Adipose tissue (tissue), 3 donors: ENCODE data around the gene IFT88. TPM values are rescaled to one million over a fixed set of nuclear protein-coding genes. Genes with fewer than 3 reads are reported as not detected.
A peak's percentile ranks its signal among the peaks of the same experiment; 100 is the strongest.

Source experiments
- H3K27ac ChIP-seq: one replicate; pipeline ENCODE4 v1.5.1; 2013; ENCODE audit warnings: low read depth, low read length
- WGBS, 3 donors: extraction: QIAGEN DNeasy Blood & Tissue Kit; methylation state at CpG; one replicate each; pipeline ENCODE4 v1.1.7; 2013; 5-methylcytosine and 5-hydroxymethylcytosine counted together
- polyA plus RNA-seq, 3 donors: library from polyadenylated mRNA; stranded (reverse); fragments of 200-250 nt; gene quantifications; one replicate each; pipeline ENCODE4 v1.2.3, GENCODE V29; 2013
- donor health status: healthy with polysubstance abuse.
- donor health status: Bipolar disorder and iron deficiency.
- donor health status: healthy.

The IFT88 gene
- polyA plus RNA-seq, 3 donors: 4.4 to 13.0 (median 5.4) TPM

DNA sequence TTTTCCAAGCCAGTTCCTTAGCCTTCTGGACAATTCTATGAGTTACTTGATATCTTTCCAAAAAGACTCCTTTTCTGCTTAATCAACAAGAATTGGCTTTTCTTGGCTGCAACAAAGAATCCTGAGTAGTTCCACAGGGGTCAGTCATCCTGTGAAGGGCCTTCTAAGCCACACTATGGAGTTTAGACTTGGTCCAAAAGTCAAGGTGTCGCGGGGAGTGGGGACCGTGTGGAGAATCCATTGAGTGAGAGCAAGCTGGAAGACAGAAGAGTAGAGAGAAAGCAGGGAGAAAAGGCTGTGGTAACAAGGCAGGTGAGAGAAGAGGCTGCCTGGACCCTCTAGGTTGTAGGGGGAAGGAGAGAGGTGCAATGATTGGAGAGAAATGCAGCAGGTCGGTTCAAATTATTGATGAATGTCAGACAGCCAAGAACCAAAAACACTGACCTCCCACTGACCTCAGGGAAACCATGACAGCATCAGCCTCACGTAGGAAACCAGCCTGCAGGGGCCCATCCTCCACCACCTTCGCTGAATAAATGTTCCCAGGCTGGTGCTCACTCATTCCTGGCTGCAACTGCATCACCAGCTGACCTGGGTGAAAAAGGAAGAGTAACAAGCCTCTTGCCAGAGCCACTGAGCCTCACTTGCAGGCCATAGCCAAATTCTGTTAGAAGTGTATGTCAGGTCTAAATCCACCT is 7.1 kb upstream of the IFT88 start:
- 70 to 87% (median 78%) methylated on average over 6 of the region's 6 CpGs for WGBS, 3 donors
- no peak overlapping the region for H3K27ac ChIP-seq

DNA sequence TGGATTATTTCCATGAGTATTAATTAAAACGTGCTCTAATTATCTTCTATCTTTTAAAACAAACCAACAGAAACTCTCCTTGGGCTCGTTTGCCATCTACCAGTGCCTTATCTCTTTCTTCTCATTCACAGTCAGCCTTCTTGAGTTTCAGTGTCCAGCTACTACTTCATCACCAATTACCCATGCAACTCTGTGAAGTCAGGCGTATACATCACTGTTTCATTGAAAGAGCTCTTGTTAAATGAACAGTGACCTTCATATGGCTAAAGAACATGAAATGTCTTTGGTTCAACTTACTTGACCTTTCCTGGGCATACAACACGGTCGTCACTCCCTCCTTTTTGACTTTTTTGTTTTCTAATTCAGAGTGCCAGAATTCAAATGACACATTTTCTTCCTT is 5.2 kb upstream of the IFT88 start:
- 53 to 77% (median 74%) methylated on average over 5 of the region's 5 CpGs for WGBS, 3 donors
- no peak overlapping the region for H3K27ac ChIP-seq

DNA sequence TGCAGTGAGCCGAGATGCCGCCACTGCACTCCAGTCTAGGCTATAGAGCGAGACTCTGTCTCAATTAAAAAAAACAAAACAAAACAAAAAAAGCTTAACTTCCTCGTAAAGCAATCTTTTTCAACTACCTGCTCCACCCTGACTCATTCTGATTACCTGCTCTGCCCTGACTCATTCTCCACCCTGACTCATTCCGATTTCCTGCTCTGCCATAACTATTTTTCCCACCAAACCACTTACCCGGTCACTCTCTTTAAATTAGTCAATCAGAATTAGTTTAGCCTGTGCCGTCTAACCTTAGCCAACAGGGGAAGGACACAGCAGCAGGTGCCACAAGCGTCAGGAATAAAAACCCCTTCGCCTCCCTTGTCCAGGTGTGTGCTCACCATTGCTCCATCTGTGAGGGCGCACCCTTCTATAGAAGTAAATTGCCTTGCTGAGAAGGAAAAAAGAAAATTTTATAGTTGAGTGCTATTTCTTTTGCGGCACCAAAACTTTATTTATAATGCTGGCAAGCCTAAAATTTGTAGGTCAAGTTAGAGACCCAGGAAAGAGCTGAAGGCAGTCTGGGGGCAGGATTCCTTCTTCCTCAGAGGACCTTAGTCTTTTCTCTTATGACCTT is 1.7 kb upstream of the IFT88 start:
- WGBS, 3 donors: 93 to 96% (median 96%) methylated on average over 11 of the region's 11 CpGs

DNA sequence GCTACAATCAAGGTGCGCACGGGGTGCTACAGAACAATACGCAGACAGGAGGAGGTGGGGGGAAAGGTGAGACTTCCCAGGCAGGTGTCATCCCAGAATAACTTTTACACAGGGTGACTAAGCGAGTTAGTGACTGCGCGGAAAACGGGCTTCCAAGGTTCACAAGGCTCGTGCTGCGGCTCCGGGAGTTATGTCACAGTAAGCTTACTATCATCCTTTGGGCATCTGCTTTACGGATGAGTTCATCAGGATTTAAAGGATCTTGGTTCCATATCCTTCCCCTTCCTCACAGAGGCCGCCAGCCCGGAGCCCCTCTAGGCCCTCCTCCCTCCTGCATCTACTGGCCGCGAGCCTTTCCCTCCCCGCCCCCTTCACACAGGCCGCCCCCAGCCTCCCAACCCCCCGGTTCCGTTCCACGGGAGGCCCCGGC is 474 bp upstream of the IFT88 start:
- WGBS, 3 donors: 2 to 3% (median 2%) methylated on average over 18 to 21 of the region's 21 CpGs

More for the DNA sequence above, 1.7 kb upstream of the IFT88 start:
- no peak overlapping the region for H3K27ac ChIP-seq

DNA sequence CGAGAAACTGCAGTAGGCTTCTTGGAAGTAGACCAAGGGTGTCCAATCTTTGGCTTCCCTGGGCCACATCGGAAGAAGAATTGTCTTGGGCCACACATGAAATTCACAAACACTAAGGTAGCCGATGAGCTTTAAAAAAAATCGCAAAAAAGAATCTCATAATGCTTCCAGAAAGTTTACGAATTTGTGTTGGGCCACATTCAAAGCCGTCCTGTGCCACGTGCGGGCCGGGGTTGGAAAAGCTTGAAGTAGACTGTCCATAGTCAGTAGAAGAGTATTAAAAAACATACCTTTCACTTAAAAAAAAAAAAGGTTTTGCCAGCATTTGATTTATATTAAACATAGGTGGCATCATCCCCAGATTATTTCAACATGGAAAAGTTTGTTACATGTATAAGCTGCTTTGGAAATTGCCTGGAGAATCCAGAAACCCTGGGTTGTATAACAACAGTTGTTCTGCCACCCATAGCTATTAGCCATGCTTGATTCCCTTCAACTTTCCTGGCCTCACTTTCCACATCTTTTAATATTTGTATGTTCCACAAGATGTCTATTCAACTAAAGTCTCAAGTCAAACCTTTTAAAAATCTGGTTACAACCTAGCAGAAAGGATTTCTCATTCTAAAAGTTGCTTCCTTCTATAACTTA is 1.0 kb downstream of the IFT88 start:
- 12 to 38% (median 33%) methylated on average over 9 of the region's 9 CpGs for WGBS, 3 donors
- no peak overlapping the region for H3K27ac ChIP-seq

More for the DNA sequence above, 474 bp upstream of the IFT88 start:
- H3K27ac ChIP-seq: peak overlapping the region; percentile 60

DNA sequence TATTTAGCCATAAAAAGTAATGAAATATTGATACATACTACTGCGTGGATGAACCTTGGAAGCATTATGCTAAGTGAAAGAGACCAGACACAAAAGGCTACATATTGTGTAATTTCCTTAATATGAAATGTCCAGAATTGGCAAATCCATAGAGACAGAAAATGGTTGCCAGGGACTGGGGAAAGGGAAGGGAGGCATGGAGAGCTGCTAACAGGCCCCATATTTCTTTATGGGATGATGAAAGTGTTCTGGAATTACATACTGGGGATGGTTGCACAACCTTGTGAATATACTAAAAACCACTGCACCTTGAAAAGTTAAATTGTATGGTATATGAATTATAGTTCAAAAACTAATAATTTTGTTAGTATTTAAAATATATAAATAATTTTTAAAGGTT is 3.6 kb downstream of the IFT88 start:
- 53 to 95% (median 62%) methylated on average over 1 of the region's 1 CpG for WGBS, 3 donors
- no peak overlapping the region for H3K27ac ChIP-seq

DNA sequence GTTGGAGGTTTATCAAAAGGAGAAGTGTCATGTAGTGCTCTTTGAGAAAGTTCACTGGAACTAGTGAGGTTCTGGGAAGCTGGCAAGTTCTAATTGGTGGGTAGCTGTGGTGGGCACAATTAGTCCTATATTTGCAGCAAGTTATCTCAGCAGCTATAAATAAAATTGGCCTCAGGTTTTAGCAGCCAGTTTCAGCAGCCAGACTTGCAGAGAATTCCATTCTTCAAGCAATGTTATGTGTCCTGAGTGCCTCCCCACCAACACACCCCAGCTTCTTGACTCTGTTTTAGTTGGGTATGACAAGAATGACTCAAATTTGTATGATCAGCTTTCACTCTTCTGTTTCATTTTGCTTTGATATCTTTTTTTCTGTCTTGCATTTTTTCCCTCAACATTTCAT is 4.7 kb downstream of the IFT88 start:
- no peak overlapping the region for H3K27ac ChIP-seq

DNA sequence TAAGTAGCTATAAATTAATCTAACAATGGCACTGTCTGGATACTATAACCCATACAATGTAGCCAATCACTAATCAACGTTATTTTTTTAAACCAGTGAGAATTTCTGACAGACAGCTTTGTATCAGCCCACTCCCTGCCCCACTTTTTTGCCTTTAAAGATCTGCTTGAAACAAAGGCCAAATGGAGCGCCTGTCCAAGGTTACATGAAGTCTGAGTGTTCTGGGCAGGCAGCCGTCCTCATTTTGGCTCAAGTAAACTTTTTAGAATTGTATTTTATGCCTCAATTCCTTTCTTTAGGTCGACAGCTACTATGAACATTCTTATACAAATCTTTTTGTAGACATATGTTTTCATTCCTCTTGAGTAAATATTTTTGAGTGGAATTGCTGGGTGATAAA is 6.2 kb downstream of the IFT88 start:
- WGBS, 3 donors: 67 to 79% (median 74%) methylated on average over 4 of the region's 4 CpGs
- H3K27ac ChIP-seq: no peak overlapping the region

DNA sequence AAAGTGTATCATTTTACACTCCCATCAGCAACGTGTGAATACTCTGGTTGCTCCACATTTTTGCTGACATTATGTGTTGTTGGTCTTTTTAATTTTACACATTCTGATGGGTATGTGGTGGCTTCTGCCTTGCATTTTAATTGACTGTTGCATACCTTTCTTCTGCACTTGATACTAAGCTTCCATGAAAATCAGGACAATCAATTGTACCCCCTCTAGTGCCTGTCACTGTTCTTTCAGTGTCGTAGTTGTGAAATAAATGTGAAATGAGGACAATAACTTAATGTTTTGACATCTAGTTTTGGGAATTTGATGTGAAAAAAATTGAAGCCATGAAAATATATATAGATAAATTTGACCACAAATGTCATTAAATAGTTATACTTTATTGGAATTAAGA is 6.7 kb downstream of the IFT88 start:
- WGBS, 3 donors: 77 to 84% (median 78%) methylated on average over 2 of the region's 2 CpGs
- H3K27ac ChIP-seq: no peak overlapping the region

DNA sequence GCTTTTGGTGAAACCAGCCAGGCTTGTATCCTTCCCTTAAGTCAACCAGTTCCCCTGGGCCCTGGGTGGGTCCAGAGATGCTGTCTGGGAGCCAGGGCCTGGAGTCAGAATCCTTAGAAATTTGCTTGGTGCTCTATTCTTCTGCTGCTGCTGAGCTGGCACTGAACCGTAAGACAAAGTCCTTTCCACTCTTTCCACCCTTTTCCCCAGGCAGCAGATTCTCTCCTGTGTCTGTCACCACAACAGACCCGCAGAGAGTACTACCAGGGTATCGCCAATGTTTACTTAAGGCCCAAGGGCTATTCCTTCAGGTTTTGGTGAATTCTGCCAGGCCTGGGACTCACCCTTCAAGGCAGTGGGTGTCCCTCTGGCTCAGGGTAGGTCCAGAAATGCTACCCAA is 12.2 kb downstream of the IFT88 start:
- 86 to 97% (median 86%) methylated on average over 3 of the region's 3 CpGs for WGBS, 3 donors
- no peak overlapping the region for H3K27ac ChIP-seq

DNA sequence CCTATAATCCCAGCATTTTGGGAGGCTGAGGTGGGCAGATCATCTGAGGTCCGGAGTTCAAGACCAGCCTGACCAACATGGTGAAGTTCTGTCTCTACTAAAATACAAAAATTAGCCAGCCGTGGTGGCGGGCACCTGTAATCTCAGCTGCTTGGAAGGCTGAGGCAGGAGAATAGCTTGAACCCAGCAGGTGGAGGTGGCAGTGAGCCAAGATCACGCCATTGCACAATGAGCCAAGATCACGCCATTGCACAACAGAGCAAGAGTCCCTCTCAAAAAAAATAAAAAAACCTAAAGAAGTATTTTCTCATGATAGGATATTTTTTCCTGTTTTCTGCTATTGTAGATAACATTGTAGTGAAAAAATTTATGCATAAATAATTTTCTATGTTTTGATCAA is 13.3 kb downstream of the IFT88 start:
- WGBS, 3 donors: 73 to 86% (median 74%) methylated on average over 5 of the region's 5 CpGs
- no peak overlapping the region for H3K27ac ChIP-seq

DNA sequence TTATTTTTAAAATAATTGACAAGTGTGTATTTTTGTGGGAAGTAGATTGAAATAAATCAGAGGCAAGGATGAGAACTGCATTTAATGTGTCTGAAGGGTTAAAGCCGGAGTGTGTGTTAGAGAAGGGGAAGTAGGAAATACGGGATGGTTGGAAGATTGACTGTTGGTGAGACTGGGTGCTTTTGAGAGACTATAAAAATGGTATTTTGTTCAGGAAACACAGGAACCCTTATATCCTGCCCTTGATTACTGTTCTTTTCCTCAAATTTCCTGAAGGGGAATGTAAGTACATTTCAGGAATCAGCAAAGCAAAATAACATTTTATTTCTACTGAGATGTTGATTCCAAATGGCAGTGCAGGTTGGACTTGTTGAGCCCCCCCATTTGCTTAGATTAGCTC is 15.1 kb downstream of the IFT88 start:
- WGBS, 3 donors: 32 to 84% (median 36%) methylated on average over 2 of the region's 2 CpGs
- no peak overlapping the region for H3K27ac ChIP-seq

DNA sequence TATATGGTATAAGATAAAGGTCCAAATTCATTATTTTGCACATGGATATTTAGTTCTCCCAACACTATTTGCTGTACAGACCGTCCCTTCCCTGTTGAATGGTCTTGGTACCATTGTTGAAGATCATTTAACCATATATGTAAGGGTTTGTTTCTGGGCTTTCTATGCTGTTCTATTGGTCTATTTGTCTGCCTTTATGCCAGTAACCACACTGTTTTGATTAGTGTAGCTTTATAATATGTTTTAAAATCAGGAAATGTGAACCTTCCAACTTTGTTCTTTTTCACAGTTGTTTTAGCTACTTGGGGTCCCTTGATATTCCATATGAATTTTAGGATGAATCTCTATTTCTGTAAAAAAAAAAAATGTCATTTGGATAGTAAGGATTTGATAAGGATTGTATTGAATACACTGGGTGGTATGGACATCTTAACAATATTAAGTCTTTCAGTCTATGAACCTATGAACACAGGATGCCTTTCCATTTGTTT is 16.9 kb downstream of the IFT88 start:
- no peak overlapping the region for H3K27ac ChIP-seq
- 97 to 100% (median 100%) methylated on average over 1 of the region's 1 CpG for WGBS, 3 donors

DNA sequence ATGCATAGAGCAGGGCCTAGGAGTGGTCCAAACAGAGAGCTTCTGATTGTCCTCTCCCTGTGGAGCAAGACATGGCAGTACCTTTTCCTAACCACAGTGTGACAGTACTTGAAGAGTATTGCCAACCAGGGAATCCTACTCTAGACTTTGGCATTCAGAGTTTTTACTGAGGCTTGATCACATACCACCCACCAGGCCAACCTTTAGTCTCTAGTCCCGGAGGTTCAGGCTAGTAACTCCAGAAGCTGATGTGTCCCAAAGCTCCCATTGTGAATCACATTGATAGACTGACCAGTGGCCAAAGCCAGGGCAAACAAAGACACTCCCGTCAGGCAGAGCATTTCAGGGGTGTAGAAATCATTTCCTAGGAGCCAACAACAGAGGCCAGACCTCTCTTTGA is 18.4 kb downstream of the IFT88 start:
- H3K27ac ChIP-seq: no peak overlapping the region
- 96 to 100% (median 99%) methylated on average over 2 of the region's 2 CpGs for WGBS, 3 donors

DNA sequence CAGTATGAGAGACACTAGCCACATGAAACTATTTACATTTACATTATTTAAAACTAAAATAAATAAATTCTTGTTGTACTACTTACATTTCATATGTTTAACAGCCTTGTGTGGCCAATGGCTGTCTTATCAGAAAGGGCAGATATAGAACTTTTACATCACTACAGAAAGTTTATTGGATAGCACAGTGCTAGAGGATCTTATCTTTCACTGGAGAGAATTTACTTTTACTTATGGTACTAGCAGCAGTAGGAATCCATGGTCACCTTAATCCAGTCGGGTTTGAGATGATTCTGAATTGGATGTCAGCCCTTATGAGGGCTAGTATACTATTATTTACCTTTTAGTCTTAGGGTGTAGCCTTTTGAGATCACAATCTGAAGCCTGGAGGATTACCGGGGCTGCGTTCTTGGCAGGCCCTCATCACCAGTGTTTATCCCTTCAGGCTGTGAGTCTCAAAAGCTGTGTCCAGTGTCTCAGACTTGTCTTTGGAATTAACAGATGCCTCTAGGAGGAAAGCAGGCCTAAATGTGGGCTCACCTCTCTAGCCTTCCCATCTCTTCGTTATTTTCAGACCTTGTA is 21.7 kb downstream of the IFT88 start:
- no peak overlapping the region for H3K27ac ChIP-seq
- WGBS, 3 donors: 81 to 87% (median 86%) methylated on average over 4 of the region's 4 CpGs

DNA sequence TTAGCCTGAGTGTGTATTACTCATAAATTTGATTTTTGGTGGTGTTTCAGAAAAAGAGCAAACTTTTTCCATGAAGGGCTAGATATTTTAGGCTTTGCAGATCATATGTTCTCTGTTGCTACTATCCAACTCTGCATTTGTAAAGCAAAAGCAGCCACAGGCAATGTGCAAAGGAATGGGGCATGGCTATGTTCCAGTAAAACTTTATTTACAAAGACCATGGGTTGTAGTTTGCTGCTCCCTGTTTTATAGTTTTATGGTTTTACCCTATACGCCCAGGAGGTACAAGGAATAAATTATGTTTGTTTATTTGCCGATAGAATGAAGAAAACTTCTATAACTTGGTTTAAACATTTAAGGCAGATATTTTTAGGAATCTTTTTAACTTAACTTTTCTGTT is 23.6 kb downstream of the IFT88 start:
- 95 to 99% (median 97%) methylated on average over 2 of the region's 2 CpGs for WGBS, 3 donors

DNA sequence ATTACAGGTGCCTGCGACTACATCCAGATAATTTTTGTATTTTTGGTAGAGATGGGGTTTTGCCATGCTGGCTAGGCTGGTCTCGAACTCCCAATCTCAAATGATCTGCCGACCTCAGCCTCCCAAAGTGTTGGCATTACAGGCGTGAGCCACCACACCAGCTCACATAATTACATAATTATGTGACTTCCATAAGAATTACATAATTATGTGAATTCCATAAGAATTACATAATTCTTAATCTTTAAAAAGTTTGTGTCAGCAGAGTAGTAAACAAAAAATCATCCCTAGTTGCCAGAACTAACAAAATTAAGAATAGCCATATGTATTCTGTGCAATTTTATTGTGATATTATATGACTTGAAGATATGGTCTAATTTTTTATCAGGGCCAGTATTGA is 25.6 kb downstream of the IFT88 start:
- WGBS, 3 donors: 81 to 92% (median 91%) methylated on average over 4 of the region's 4 CpGs
- H3K27ac ChIP-seq: no peak overlapping the region

More for the DNA sequence above, 23.6 kb downstream of the IFT88 start:
- no peak overlapping the region for H3K27ac ChIP-seq

DNA sequence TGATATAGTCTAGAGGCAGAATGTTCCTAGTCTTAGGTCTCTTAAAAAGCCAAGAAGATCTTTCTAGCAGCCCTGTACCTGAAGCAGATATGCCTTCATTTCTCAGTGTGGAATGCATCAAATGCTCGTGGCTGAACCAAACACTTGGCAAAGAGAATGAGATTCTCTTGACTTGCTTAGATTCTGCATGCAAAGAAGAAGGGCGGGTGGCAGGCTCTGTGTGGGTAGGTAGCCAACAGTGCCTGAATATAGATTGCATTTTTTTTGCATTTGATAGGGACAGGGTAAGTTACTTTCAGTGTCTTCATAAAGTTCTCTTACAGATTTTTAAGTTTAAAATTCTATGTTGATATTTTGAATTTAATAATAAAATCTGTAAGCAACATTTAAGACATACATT is 27.3 kb downstream of the IFT88 start:
- WGBS, 3 donors: 86 to 91% (median 86%) methylated on average over 2 of the region's 2 CpGs
- no peak overlapping the region for H3K27ac ChIP-seq

DNA sequence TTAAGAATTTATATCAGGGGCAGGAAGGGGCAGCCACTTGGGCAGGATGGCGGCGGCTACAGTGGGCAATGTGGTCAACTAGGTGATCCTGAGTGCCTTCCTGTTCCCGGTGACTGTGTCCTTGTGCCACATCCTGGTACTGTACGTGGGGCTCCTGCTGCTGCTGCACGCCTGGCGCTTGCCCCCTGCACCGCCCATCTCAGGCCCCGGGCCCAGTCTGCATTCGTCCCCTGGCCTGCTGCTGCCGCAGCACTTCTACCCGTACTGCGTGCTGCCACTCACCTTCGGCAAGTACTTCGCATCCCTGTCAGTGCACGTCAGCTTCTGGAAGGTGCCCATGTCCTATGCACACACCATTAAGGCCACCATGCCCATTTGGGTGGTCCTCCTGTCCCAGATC is 40.1 kb downstream of the IFT88 start:
- WGBS, 3 donors: 91 to 97% (median 96%) methylated on average over 15 of the region's 15 CpGs

More for the DNA sequence above, 40.1 kb downstream of the IFT88 start:
- H3K27ac ChIP-seq: no peak overlapping the region
